Measurements from ENCODE around the gene TM9SF4. TPM values are rescaled to one million over a fixed set of nuclear protein-coding genes. Genes with fewer than 3 reads are reported as not detected.
"Not testable (repeated sequence)": the region's sequence is repeated elsewhere in the genome, so short reads cannot be mapped to it uniquely, and the experiment has no call there.

Gene TM9SF4
- total and polyA plus RNA-seq, 5 donors, result 20.2 to 42.5 (median 34.3) TPM

DNA sequence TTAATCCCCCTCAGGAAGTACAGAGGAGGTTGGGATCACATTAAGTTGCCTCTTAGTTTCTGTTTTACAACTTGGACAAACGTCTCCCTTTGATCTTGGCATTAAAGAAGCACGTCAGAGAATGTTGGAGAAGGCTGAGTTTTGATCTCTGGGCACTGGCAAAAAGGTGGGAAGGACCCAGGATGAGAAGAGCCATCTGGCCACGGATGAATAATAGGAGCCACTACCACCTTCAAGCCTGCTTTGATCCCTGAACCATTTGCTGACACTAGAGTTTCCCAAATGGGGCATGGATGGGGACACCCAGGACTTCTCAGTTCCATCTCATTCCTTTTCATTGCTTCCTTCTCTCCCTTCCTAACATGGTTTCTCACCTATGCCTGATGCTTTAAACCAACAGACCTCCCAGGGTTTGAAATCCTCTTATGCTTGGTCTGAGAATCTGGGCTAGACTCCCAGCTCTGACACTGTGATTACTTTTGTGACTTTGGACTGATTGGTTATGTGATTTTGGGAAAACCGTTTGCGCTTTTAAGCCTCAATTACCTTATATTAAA, 5.8 kb downstream of the TM9SF4 start:
- 56% methylated on average over 5 of the region's 5 CpGs for WGBS
- no peak overlapping the region for H3K4me3 ChIP-seq (ENCODE audit: low read length)
- no peak overlapping the region for H3K27ac ChIP-seq (ENCODE audit: low read length)
- H3K27me3 ChIP-seq (ENCODE audit: control insufficient read depth, insufficient read depth), result no peaks in the 10 kb centered on the region
- ATAC-seq (no peak), DNase-seq (no peak)
- H3K4me1 ChIP-seq (ENCODE audit: control insufficient read depth, insufficient read depth, low read length), result peaks cover 14% of the 10 kb centered on the region
- intact Hi-C loops (cut with DNase I), result no loop called here
- H3K9me3 ChIP-seq (ENCODE audit: control insufficient read depth, low read length), result no peaks in the 10 kb centered on the region

DNA sequence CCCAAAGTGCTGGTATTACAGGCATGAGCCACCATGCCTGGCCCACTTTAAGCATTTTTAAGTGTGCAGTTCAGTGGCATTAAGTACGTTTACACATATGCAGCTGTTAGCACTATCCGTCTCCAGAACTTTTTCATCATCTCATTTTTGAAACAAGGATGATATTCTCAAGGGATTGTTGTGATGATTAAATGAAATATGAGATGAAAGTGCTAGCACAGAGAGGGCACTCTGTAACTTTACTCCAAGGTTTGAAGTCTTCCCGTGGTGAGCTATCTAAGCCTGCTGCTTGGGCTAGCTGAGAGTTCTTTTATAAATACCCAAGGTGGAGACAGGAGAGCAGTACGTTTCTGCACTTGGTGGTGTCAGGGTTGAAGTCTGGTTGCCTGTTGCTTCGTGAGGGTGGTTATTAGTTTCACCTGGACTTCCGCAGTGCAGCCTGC, 6.6 kb downstream of the TM9SF4 start:
- WGBS, result 61% methylated on average over 6 of the region's 6 CpGs
- H3K27me3 ChIP-seq (ENCODE audit: control insufficient read depth, insufficient read depth), result no peaks in the 10 kb centered on the region
- no peaks in the 10 kb centered on the region for H3K9me3 ChIP-seq (ENCODE audit: control insufficient read depth, low read length)
- H3K4me1 ChIP-seq (ENCODE audit: control insufficient read depth, insufficient read depth, low read length), result peaks cover 11% of the 10 kb centered on the region
- ATAC-seq (no peak), DNase-seq (no peak)
- H3K27ac ChIP-seq (ENCODE audit: low read length), result no peak overlapping the region
- no peak overlapping the region for H3K4me3 ChIP-seq (ENCODE audit: low read length)
- intact Hi-C loops (cut with DNase I), result no loop called here

DNA sequence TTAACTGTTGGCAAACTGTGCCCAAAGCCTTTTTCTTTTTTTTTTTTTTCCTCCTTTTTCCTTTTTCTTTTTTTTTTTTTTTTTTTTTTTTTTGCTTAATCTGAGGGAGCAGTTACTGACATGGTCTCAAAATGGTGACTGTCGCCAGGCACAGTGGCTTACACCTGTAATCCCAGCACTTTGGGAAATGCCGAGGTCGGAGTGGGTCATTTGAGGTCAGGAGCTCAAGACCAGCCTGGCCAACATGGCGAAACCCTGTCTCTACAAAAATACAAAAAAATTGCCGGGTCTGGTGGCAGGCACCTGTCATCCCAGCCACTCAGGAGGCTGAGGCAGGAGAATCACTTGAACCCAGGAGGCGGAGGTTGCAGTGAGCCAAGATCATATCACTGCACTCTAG, 7.3 kb downstream of the TM9SF4 start:
- WGBS, result 93% methylated on average over 6 of the region's 6 CpGs
- H3K9me3 ChIP-seq (ENCODE audit: control insufficient read depth, low read length); ATAC-seq; H3K27ac ChIP-seq (ENCODE audit: low read length); H3K4me1 ChIP-seq (ENCODE audit: control insufficient read depth, insufficient read depth, low read length); H3K4me3 ChIP-seq (ENCODE audit: low read length); H3K27me3 ChIP-seq (ENCODE audit: control insufficient read depth, insufficient read depth); DNase-seq; intact Hi-C loops (cut with DNase I): not testable (repeated sequence)

DNA sequence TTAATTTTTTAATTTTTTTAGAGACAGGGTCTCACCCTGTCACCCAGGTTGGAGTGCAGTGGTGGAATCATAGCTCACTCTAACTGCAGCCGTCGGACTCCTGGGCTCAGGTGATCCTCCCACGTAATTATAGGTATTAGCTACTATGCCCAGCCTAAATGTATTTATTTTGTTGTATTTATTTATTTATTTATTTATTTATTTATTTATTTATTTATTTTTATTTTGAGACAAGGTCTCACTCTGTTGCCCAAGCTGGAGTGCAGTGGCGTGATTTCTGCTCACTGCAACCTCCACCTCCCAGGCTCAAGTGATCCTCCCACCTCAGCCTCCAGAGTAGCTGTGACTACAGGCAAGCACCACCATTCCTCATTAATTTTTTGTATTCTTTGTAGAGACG, 8.9 kb downstream of the TM9SF4 start:
- H3K4me1 ChIP-seq (ENCODE audit: control insufficient read depth, insufficient read depth, low read length); intact Hi-C loops (cut with DNase I); H3K9me3 ChIP-seq (ENCODE audit: control insufficient read depth, low read length); DNase-seq; H3K27me3 ChIP-seq (ENCODE audit: control insufficient read depth, insufficient read depth); ATAC-seq; H3K27ac ChIP-seq (ENCODE audit: low read length); H3K4me3 ChIP-seq (ENCODE audit: low read length): not testable (repeated sequence)
- 98% methylated on average over 5 of the region's 5 CpGs for WGBS

DNA sequence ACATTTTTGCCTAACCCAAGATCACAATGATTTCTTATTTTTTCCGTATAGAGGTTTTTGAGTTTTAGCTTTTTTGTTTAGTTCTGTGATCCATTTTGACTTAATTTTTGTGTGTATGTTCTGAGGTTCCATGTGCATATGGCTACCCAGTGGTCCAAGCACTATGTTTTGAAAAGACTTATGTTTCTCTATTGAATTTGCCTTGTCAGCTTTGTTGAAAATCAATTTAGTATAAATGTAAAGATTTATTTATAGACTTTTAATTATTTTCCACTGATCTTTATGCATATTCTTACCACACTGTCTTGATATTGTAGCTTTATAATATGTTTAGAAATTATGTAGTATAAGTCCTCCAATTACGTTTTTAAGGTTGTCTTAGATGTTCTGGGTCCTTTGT, 10.2 kb downstream of the TM9SF4 start:
- Histone ChIP-seq H3K4me1 (ENCODE audit: control insufficient read depth, insufficient read depth, low read length) (peaks cover 3% of the 10 kb centered on the region), H3K27me3 (ENCODE audit: control insufficient read depth, insufficient read depth) (no peaks in the 10 kb centered on the region), H3K9me3 (ENCODE audit: control insufficient read depth, low read length) (no peaks in the 10 kb centered on the region), H3K4me3 (ENCODE audit: low read length) (no peak overlapping the region), H3K27ac (ENCODE audit: low read length) (no peak overlapping the region)
- WGBS, result 97% methylated on average over 2 of the region's 2 CpGs
- intact Hi-C loops (cut with DNase I), result no loop called here
- ATAC-seq (no peak), DNase-seq (no peak)

DNA sequence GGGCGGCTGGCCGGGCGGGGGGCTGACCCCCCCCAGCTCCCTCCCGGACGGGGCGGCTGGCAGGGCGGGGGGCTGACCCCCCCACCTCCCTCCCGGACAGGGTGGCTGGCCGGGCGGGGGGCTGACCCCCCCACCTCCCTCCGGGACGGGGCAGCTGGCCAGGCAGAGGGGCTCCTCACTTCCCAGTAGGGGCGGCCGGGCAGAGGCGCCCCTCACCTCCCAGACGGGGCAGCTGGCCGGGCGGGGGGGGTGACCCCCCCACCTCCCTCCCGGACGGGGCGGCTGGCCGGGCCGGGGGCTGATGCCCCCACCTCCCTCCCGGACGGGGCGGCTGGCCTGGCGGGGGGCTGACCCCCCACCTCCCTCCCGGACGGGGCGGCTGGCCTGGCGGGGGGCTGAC, 12.4 kb downstream of the TM9SF4 start:
- H3K27me3 ChIP-seq (ENCODE audit: control insufficient read depth, insufficient read depth); ATAC-seq; H3K27ac ChIP-seq (ENCODE audit: low read length); H3K4me3 ChIP-seq (ENCODE audit: low read length); intact Hi-C loops (cut with DNase I); H3K9me3 ChIP-seq (ENCODE audit: control insufficient read depth, low read length); H3K4me1 ChIP-seq (ENCODE audit: control insufficient read depth, insufficient read depth, low read length): not testable (repeated sequence)
- WGBS, result 95% methylated on average over 23 of the region's 31 CpGs
- peak in 1 of 3 donors; percentile 63 for DNase-seq

DNA sequence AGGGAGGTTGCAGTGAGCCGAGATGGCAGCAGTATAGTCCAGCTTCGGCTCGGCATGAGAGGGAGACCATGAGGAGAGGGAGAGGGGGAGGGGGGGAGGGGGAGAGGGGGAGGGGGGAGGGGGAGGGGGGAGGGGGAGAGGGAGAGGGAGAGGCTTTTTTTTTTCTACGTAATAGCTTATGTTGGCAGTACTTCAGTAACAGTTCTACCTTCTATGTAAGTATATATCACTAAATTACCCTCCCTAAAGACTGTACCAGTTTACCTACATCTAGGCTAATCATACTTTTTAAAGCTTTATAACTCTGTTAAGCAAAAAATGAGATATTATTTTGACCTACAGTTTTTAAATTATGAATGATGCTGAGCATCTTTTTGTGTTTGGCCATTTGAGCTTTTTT, 13.6 kb downstream of the TM9SF4 start:
- no peak for DNase-seq
- no peak overlapping the region for H3K27ac ChIP-seq (ENCODE audit: low read length)
- no peaks in the 10 kb centered on the region for H3K27me3 ChIP-seq (ENCODE audit: control insufficient read depth, insufficient read depth)
- WGBS, result 81% methylated on average over 1 of the region's 4 CpGs
- intact Hi-C loops (cut with DNase I), result no loop called here
- no peak for ATAC-seq
- no peak overlapping the region for H3K4me3 ChIP-seq (ENCODE audit: low read length)
- no peaks in the 10 kb centered on the region for H3K4me1 ChIP-seq (ENCODE audit: control insufficient read depth, insufficient read depth, low read length)
- no peaks in the 10 kb centered on the region for H3K9me3 ChIP-seq (ENCODE audit: control insufficient read depth, low read length)

DNA sequence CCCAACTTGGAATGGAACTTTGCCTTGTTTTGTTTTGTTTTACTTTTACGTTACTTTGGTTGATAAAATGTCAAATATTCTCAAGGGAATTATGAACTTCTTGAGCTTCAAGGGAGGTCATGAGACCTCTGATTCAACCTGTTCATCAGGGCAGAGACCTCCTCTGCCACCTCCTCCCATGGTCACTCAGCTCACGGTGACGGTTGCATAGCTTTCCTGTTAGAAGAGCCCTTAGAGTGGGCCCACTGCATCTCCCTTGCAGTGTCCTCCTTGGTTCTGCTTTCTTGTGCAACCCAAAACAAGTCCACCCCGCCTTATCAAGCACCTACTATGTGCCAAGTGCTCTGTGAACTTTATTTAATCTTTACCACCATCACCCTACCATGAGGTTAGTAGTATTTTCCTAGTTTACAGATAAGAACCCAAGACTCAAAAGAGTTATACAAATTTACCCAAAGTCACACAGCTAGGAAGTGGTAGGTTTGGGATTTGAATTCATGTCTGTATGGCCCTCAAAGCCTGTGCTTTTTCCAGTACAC, 15.5 kb downstream of the TM9SF4 start:
- H3K9me3 ChIP-seq (ENCODE audit: control insufficient read depth, low read length), result no peaks in the 10 kb centered on the region
- ATAC-seq (no peak), DNase-seq (no peak)
- H3K4me3 ChIP-seq (ENCODE audit: low read length), result no peak overlapping the region
- no peak overlapping the region for H3K27ac ChIP-seq (ENCODE audit: low read length)
- intact Hi-C loops (cut with DNase I), result no loop called here
- no peaks in the 10 kb centered on the region for H3K27me3 ChIP-seq (ENCODE audit: control insufficient read depth, insufficient read depth)
- H3K4me1 ChIP-seq (ENCODE audit: control insufficient read depth, insufficient read depth, low read length), result no peaks in the 10 kb centered on the region
- WGBS, result 92% methylated on average over 4 of the region's 4 CpGs

DNA sequence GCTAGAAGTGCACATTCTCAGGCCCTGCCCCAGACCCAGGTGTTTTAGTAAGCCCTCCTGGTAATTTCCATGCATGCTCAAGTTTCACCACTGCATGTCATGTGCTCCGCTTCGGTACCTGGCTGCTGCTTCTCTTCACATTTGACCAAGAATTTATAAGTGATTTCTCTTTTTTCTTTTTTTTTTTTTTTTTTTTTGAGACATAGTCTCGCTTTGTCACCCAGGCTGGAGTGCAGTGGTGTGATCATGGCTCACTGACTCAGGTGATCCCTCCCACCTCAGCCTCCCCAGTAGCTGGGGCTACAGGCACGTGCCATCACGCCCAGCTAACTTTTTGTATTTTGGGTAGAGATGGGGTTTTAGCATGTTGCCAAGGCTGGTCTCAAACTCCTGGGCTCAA, 16.0 kb downstream of the TM9SF4 start:
- intact Hi-C loops (cut with DNase I), result no loop called here
- Histone ChIP-seq H3K4me3 (ENCODE audit: low read length) (no peak overlapping the region), H3K27me3 (ENCODE audit: control insufficient read depth, insufficient read depth) (no peaks in the 10 kb centered on the region), H3K9me3 (ENCODE audit: control insufficient read depth, low read length) (no peaks in the 10 kb centered on the region), H3K27ac (ENCODE audit: low read length) (no peak overlapping the region), H3K4me1 (ENCODE audit: control insufficient read depth, insufficient read depth, low read length) (no peaks in the 10 kb centered on the region)
- DNase-seq (no peak), ATAC-seq (no peak)
- 95% methylated on average over 5 of the region's 5 CpGs for WGBS

DNA sequence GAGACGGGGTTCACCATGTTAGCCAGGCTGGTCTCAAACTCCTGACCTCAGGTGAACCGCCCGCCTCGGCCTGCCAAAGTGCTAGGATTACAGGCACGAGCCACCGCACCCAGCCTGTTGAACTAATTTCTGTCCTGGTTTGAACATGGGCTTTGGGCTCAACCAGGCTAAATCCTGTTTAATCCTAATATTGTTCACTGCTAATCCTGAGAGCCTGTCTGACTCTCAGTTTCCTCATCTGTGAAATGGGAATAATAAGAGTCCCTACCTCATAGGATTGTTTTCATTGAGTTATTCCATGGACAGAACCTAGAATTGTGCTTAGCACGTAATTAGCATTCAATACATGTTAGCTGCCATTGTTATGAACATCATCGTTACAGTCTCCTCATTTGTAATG, 17.4 kb downstream of the TM9SF4 start:
- no peak for ATAC-seq
- Histone ChIP-seq H3K4me1 (ENCODE audit: control insufficient read depth, insufficient read depth, low read length) (no peaks in the 10 kb centered on the region), H3K9me3 (ENCODE audit: control insufficient read depth, low read length) (no peaks in the 10 kb centered on the region), H3K27ac (ENCODE audit: low read length) (no peak overlapping the region), H3K4me3 (ENCODE audit: low read length) (no peak overlapping the region), H3K27me3 (ENCODE audit: control insufficient read depth, insufficient read depth) (no peaks in the 10 kb centered on the region)
- intact Hi-C loops (cut with DNase I), result no loop called here
- no peak for DNase-seq
- WGBS, result 85% methylated on average over 8 of the region's 8 CpGs

DNA sequence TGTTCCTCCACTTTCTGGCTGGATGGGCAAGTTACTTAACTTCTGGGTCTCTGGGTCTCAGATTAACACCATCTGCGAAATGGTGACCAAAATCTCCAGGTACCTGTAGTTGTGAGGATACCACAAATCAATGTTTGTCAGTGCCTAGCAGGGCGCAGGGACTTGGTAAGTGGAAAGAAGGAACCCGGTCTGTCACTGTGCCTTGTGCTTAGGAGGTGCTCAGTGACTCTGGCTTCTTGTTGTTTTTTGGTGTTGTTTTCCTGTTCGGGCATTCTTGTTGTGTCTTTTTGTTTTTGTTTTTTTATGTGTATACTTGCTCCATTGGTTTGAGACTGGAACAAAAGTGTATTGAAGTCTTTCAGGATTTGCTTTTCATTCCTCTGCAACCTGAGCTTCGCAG, 17.8 kb downstream of the TM9SF4 start:
- DNase-seq, result no peak
- Histone ChIP-seq H3K9me3 (ENCODE audit: control insufficient read depth, low read length) (no peaks in the 10 kb centered on the region), H3K27me3 (ENCODE audit: control insufficient read depth, insufficient read depth) (no peaks in the 10 kb centered on the region), H3K4me3 (ENCODE audit: low read length) (no peak overlapping the region), H3K27ac (ENCODE audit: low read length) (no peak overlapping the region), H3K4me1 (ENCODE audit: control insufficient read depth, insufficient read depth, low read length) (no peaks in the 10 kb centered on the region)
- ATAC-seq, result no peak
- WGBS, result 95% methylated on average over 5 of the region's 5 CpGs
- intact Hi-C loops (cut with DNase I), result no loop called here

DNA sequence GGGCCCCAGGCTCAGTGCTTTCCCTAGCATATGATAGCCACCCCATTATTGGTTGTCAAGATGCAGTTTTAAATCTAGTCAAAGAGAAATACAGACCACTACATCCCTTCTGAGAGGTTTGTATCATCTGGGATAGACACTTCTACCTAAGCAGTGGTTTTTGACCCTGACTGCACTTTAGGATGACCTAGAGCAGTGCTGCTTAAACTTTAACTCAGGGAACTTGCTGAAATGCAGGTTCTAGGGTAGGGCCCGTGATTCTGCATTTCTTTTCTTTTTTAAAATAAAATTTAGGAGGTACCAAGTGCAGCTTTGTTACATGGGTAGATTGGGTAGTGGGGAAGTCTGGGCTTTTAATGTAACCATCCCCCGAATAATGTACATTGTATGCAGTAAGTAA, 18.7 kb downstream of the TM9SF4 start:
- WGBS, result 95% methylated on average over 2 of the region's 2 CpGs
- no peaks in the 10 kb centered on the region for H3K9me3 ChIP-seq (ENCODE audit: control insufficient read depth, low read length)
- no peak overlapping the region for H3K4me3 ChIP-seq (ENCODE audit: low read length)
- ATAC-seq (no peak), DNase-seq (no peak)
- no peaks in the 10 kb centered on the region for H3K4me1 ChIP-seq (ENCODE audit: control insufficient read depth, insufficient read depth, low read length)
- H3K27ac ChIP-seq (ENCODE audit: low read length), result no peak overlapping the region
- no peaks in the 10 kb centered on the region for H3K27me3 ChIP-seq (ENCODE audit: control insufficient read depth, insufficient read depth)
- intact Hi-C loops (cut with DNase I), result no loop called here

All from right cardiac atrium (tissue), 5 donors.